BLaER1 treated with 17β-estradiol and CSF1 and Interleukin-3, amounts not matched to agents 10 nM and 100 nM (cell line): ENCODE data around the gene RETSAT.

Experiments used
- H3K27ac ChIP-seq, 11 experiments: shearing (Covaris generic); formaldehyde crosslinking; 2 replicates each; pipeline ENCODE4 v1.8.1; 2022
- H3K27me3 ChIP-seq, 11 experiments: shearing (Covaris generic); formaldehyde crosslinking; 2 replicates each; pipeline ENCODE4 v1.8.1; 2022
- H3K36me3 ChIP-seq, 11 experiments: shearing (Covaris generic); formaldehyde crosslinking; 2 replicates each; pipeline ENCODE4 v1.8.1; 2022
- H3K4me1 ChIP-seq, 10 experiments: shearing (Covaris generic); formaldehyde crosslinking; 2 replicates each; pipeline ENCODE4 v1.8.1; 2022
- H3K4me2 ChIP-seq, 11 experiments: shearing (Covaris generic); formaldehyde crosslinking; 2 replicates each; pipeline ENCODE4 v1.8.1; 2022
- H3K4me3 ChIP-seq, 10 experiments: shearing (Covaris generic); formaldehyde crosslinking; 2 replicates each; pipeline ENCODE4 v1.8.1; 2022
- H3K9ac ChIP-seq, 11 experiments: shearing (Covaris generic); formaldehyde crosslinking; 2 replicates each; pipeline ENCODE4 v1.8.1; 2022
- H3K9me3 ChIP-seq, 11 experiments: shearing (Covaris generic); formaldehyde crosslinking; replicated peaks in 1 of 11; 2 replicates each; pipeline ENCODE4 v1.8.1; 2022
- H4K20me1 ChIP-seq, 11 experiments: shearing (Covaris generic); formaldehyde crosslinking; 2 replicates each; pipeline ENCODE4 v1.8.1; 2022
- Cebpa-rat ChIP-seq, 11 experiments: shearing (Covaris generic); IDR thresholded peaks; 2 replicates each; pipeline ENCODE4 v1.8.1; 2022

Gene RETSAT

DNA sequence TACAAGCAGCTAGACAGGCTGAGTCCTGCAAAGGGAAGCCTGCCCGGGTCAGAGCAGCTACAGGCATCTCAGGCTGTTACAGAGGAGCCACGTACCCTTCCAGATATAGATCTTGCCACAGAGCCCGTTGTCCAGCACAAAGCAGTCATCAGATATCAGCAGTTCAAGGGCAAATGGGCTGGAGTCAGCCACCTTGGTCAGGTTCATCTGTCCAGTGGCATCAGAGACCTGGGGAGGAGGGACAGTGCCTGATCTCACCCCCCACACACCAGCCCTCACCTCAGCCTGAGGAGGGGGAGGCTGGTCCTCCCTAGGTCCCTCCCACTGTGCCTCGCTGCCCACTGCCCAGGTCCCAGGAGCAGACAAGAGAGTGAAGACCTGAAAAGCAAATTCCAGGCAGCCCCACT, 43.6 kb upstream of the RETSAT start:
- no peak for TF ChIP-seq Cebpa-rat (IDR thresholded peaks at IDR 0.05)
- no peaks in the 10 kb centered on the region for H3K9me3 ChIP-seq
- H3K4me2 ChIP-seq: no peak overlapping the region
- H3K4me3 ChIP-seq: no peak overlapping the region
- H3K36me3 ChIP-seq: peaks cover 66 to 99% (median 84%) of the 10 kb centered on the region in 11 experiments
- no peaks in the 10 kb centered on the region for H3K27me3 ChIP-seq
- H3K4me1 ChIP-seq: peaks cover 32 to 53% (median 42%) of the 10 kb centered on the region in 10 experiments
- 0 out of 22 replicates have a peak overlapping the region, but pooled peaks of 2 of the 11 experiments have one; percentile 23 to 47 for H3K9ac ChIP-seq
- H3K27ac ChIP-seq: peak overlapping the region in 2 of 11 experiments; percentile 3 to 26; a peak in 2 of 22 replicates
- peaks cover 0 to 58% (median 0%) of the 10 kb centered on the region in 11 experiments; a peak in 5 of 22 replicates for H4K20me1 ChIP-seq

DNA sequence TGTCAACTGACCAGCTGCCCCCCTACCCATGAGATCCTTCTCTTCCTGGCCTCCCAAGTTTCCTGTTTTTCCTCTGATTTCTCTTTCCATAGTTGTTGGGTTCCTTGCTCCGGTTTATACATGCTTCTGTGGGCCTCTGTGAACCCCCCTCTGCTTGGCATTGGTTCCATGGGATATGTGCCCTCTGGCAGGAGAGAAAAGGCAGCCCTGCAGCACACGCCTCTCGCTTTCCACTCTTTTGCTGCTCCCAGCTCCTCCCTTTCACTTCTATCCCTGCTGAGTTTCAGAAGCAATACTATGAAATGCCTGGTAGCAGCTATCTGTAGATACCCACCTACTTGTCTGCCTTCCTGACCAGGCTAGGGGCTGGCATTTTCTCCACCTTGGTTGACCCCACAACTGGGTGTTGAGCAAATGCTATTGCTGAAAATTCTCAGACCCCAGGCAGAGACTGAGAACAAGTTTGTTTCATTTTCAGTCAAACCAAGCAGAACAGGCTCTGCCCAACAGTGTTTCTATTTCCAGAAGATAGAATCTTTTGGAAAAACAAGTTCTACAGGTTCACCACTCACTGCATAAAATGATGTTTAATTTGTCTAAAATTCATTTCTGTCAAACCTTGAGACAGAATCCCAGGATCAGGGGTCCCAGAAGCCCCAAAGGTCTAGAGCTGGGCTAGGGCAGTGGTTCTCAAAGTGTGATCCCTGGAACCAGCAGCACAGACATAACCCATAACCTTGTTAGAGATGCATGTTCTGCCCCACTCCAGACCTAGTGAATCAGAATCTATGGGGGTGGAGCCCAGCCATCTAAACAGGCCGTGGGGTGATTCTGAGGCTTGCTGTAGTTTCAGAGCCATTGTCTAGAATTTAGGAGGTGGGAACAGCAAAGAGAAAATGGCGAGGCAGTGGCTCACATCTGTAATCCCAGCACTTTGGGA, 42.5 kb upstream of the RETSAT start:
- Histone ChIP-seq H3K4me1 (peaks cover 32 to 53% (median 42%) of the 10 kb centered on the region in 10 experiments), H3K9ac (peak overlapping the region in 5 of 11 experiments; percentile 6 to 41 (median 18); a peak in 5 of 22 replicates), H3K4me3 (no peak overlapping the region), H3K27me3 (no peaks in the 10 kb centered on the region), H3K4me2 (peak overlapping the region in 1 of 11 experiments; percentile 10; a peak in 1 of 22 replicates), H3K36me3 (peaks cover 67 to 100% (median 86%) of the 10 kb centered on the region in 11 experiments), H3K27ac (peak overlapping the region in 4 of 11 experiments; percentile 23 to 41 (median 31); a peak in 7 of 22 replicates), H4K20me1 (peaks cover 0 to 63% (median 0%) of the 10 kb centered on the region in 11 experiments; a peak in 5 of 22 replicates), H3K9me3 (no peaks in the 10 kb centered on the region)
- no peak for TF ChIP-seq Cebpa-rat (IDR thresholded peaks at IDR 0.05)

DNA sequence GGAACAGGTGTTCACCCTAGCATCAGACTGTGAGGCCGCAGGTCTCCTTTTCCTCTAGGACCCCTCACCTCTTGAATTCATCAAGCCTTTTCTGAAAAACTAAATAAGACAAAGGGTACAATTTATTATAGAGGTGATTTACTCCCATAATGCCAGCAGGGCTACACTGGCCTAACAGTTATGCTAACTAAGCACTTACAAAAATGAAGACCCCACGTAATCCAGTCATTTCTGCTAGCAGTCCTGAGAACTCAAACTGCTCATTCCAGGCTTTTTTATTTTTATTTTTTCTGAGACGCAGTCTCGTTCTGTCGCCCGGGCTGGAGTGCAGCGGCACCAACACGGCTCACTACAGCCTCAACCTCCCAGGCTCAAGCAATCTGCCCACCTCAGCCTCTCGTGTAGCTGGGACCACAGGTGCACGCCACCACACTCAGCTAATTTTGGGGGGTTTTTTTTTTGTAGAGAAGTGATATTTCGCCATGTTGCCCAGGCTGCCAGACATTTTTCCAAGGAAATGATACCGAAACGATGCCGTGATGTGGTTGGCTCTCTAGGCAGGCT, 41.7 kb upstream of the RETSAT start:
- Histone ChIP-seq H3K27me3 (no peaks in the 10 kb centered on the region), H4K20me1 (peaks cover 0 to 63% (median 0%) of the 10 kb centered on the region in 11 experiments; a peak in 5 of 22 replicates), H3K9ac (peak overlapping the region in 1 of 11 experiments; percentile 18; a peak in 2 of 22 replicates), H3K9me3 (no peaks in the 10 kb centered on the region), H3K36me3 (peaks cover 69 to 100% (median 87%) of the 10 kb centered on the region in 11 experiments), H3K27ac (peak overlapping the region in 4 of 11 experiments; percentile 18 to 34 (median 26); a peak in 2 of 22 replicates), H3K4me3 (no peak overlapping the region), H3K4me2 (no peak overlapping the region), H3K4me1 (peaks cover 27 to 56% (median 42%) of the 10 kb centered on the region in 10 experiments)
- no peak for TF ChIP-seq Cebpa-rat (IDR thresholded peaks at IDR 0.05)

DNA sequence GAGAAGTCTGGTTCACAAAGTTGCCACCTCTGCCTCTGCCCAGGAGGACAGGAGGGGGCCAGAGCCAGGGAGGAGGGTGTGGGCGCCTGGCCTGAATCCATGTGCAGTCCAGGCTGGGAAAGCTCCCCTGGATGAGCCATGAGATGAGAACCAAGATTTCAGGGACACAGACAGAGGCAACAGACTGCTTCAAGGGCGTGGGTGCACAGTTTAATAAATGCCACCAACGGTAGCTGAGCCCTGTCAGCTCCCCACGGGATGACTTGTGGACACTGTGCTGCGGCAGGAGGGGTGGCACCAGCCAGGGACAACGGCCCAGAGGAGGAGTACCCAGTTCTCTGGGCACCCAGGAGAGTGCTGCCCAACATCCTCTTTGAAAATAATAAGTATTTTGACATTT, 40.6 kb upstream of the RETSAT start:
- no peaks in the 10 kb centered on the region for H3K9me3 ChIP-seq
- peaks cover 69 to 100% (median 87%) of the 10 kb centered on the region in 11 experiments for H3K36me3 ChIP-seq
- H3K4me3 ChIP-seq: no peak overlapping the region
- peaks cover 29 to 63% (median 45%) of the 10 kb centered on the region in 10 experiments for H3K4me1 ChIP-seq
- no peak for TF ChIP-seq Cebpa-rat (IDR thresholded peaks at IDR 0.05)
- H3K27me3 ChIP-seq: no peaks in the 10 kb centered on the region
- peak overlapping the region in 2 of 11 experiments; percentile 18 to 26; a peak in 2 of 22 replicates for H3K27ac ChIP-seq
- peaks cover 0 to 73% (median 0%) of the 10 kb centered on the region in 11 experiments; a peak in 5 of 22 replicates for H4K20me1 ChIP-seq
- H3K9ac ChIP-seq: peak overlapping the region in 2 of 11 experiments; percentile 19 to 38; a peak in 2 of 22 replicates
- H3K4me2 ChIP-seq: no peak overlapping the region

DNA sequence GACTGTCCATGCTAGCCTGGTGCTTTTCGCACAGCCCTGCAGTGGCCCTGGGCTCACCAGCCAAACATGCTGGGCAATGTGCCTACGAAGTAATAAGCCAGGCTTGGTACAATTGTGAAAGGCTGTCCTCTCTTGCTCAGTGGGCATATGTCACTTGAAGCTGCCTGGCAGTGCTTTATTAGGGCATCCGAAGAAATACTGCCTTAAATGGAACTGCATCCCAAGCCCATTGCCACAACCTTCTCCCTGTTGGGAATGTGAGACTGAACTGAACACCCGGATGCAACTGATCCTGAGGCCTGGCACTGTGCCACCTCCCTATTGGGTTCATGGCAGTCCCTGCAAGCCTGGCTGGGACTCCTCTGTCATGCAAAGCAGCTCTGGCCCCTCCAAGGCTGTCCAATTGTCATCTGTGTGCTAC, 39.9 kb upstream of the RETSAT start:
- Histone ChIP-seq H3K36me3 (peaks cover 69 to 100% (median 87%) of the 10 kb centered on the region in 11 experiments), H3K4me1 (peaks cover 36 to 70% (median 49%) of the 10 kb centered on the region in 10 experiments)

DNA sequence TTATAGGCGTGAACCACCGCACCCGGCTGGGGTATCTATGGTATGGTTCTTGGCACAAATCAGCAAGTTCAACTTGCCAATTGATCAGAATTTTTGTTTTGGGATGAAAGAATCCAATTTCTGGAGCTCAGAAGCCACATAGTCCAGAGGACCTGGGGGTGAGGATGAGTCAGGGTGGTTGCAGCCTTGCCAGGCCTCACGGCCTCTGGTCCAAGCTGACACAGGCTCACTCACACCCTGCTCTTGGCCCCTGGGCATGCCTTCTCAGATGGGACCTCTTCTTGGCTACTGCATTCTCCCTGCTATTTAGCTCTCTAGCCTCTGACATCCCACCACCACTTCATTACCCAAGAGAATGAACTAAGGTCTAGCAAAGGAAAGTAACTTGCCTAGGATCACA, 39.5 kb upstream of the RETSAT start:
- Histone ChIP-seq H3K36me3 (peaks cover 72 to 100% (median 87%) of the 10 kb centered on the region in 11 experiments), H3K4me1 (peaks cover 36 to 70% (median 49%) of the 10 kb centered on the region in 10 experiments)
- TF ChIP-seq Cebpa-rat (IDR thresholded peaks at IDR 0.05): no peak

More for the DNA sequence above, 39.9 kb upstream of the RETSAT start:
- TF ChIP-seq Cebpa-rat (IDR thresholded peaks at IDR 0.05): no peak
- Histone ChIP-seq H3K4me3 (no peak overlapping the region), H3K4me2 (peak overlapping the region in 1 of 11 experiments; percentile 72; a peak in 1 of 22 replicates), H3K27me3 (no peaks in the 10 kb centered on the region), H3K27ac (peak overlapping the region in 7 of 11 experiments; percentile 0 to 68 (median 60); a peak in 7 of 22 replicates), H3K9me3 (no peaks in the 10 kb centered on the region), H4K20me1 (peaks cover 0 to 79% (median 0%) of the 10 kb centered on the region in 11 experiments; a peak in 5 of 22 replicates), H3K9ac (peak overlapping the region in 3 of 11 experiments; percentile 3 to 38 (median 11); a peak in 1 of 22 replicates)

DNA sequence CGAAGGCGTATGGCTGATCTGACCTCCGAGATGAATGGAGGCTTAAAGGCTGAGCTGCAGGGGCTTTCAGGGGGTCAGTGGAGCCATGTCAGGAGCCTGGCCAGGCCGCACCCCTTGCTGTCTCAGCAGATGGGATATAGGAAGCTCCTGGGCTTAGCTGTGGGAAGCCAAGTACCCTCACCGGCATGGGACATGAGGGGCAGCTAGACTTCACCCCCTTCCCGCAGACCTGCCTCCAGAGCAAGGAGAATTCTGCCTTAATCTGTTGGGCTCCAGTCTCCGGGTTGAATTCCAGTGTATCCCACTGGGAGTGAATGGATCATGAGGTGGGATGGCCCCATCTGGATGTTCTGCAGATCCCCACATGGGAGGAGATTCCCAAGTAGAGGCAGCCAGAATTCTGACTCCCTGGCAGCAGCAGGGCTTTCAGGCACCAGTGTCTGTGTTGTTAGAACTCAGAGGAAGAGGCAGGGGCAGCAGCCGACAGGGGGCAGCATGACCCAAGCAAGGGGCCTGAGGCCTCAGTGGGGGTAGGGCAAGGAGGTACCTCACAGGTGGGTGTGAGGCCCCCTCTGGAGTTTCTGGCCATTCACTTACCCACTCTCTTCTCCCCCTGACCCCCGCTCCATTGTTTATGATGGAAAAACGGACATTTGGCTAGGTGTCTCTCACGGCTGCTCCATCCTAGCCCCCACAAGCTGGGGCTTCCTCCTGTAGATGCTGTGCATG, 36.8 kb upstream of the RETSAT start:
- H3K9ac ChIP-seq: peak overlapping the region in 3 of 11 experiments; percentile 6 to 34 (median 10); a peak in 4 of 22 replicates
- H3K4me3 ChIP-seq: no peak overlapping the region
- H3K27me3 ChIP-seq: no peaks in the 10 kb centered on the region
- no peak for TF ChIP-seq Cebpa-rat (IDR thresholded peaks at IDR 0.05)
- H3K27ac ChIP-seq: peak overlapping the region in 5 of 11 experiments; percentile 58 to 73 (median 65); a peak in 5 of 22 replicates
- peaks cover 63 to 100% (median 87%) of the 10 kb centered on the region in 11 experiments for H3K36me3 ChIP-seq
- peaks cover 0 to 56% (median 0%) of the 10 kb centered on the region in 11 experiments; a peak in 3 of 22 replicates for H4K20me1 ChIP-seq
- H3K4me1 ChIP-seq: peaks cover 32 to 60% (median 47%) of the 10 kb centered on the region in 10 experiments
- H3K4me2 ChIP-seq: peak overlapping the region in 6 of 11 experiments; percentile 60 to 77 (median 70); a peak in 5 of 22 replicates
- H3K9me3 ChIP-seq: no peaks in the 10 kb centered on the region

More for the DNA sequence above, 39.5 kb upstream of the RETSAT start:
- Histone ChIP-seq H3K4me3 (no peak overlapping the region), H3K9ac (peak overlapping the region in 3 of 11 experiments; percentile 3 to 38 (median 11); a peak in 2 of 22 replicates), H3K27me3 (no peaks in the 10 kb centered on the region), H3K4me2 (peak overlapping the region in 3 of 11 experiments; percentile 68 to 77 (median 72); a peak in 7 of 22 replicates), H3K9me3 (no peaks in the 10 kb centered on the region), H4K20me1 (peaks cover 0 to 78% (median 0%) of the 10 kb centered on the region in 11 experiments; a peak in 5 of 22 replicates), H3K27ac (peak overlapping the region in 8 of 11 experiments; percentile 0 to 68 (median 60); a peak in 13 of 22 replicates)
